Hippocampal formation (tissue), 2 donors: ENCODE data around the gene UBXN4.
"Not testable (repeated sequence)": the region's sequence is repeated elsewhere in the genome, so short reads cannot be mapped to it uniquely, and the experiment has no call there.

Experiments used
- DNase-seq, 2 donors: peaks; one replicate each; lab custom pipeline; 2025; lab: John Stamatoyannopoulos, UW

Gene UBXN4

DNA sequence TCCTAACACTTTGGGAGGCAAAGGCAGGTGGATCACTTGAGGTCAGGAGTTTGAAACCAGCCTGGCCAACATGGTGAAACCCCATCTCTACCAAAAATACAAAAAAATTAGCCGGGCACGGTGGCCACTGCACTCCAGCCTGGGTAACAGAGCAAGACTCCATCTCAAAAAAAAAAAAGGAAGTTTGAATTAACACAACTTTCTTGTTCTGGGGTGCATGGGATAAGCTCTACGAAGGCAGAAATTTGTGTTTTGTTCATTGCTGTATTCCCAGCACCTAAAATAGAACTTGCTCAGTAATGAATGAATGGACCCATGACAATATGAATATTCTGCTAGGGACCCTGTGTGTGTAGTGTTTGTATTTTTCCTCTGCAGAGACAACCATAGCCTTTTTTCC is 66.2 kb downstream of the UBXN4 start:
- DNase-seq: not testable (repeated sequence)

DNA sequence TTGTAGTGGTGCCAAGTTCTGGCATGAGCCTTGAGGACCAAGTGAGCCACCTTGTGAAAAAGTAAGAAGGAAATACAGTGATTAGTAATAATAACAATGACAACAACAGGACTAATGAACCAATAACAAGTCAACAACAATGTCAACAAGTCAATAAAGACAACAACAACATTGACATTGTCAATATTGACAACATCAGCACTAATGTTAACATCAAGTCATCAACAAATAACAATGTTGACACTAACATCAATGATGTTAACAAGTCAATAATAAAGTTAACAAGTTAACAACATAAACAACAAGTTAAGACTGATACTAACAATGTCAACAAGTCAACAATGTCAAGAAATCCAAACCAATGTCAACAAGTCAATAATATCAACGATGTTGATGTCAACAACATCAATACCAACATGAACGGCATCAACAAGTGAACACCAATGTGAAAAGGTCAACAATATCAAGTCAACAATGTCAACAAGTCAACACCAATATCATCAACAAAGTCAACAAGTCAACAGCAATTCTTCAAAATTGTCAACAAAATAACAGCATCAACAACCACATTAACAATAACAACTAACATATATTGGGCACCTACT is 71.4 kb downstream of the UBXN4 start:
- DNase-seq: no peak

DNA sequence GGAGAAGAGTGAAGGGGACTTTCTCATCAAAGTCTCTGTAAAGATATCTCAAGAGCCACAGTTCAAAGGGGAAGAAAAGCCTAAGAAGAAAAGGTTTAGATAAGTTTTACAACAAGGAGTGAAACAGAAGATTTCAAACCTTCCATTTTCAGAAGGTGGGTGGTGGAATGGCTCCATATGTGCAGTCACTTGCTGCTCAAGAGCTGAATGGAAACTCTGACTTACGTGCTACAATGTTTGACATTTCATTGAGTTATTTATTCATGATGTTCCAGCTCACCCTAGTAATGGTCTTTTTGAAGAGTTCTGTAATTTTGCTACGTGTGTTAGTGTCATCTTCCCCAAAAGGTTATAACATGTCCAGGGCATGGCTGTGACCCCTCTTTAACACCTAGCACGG is 73.6 kb downstream of the UBXN4 start:
- DNase-seq: no peak

DNA sequence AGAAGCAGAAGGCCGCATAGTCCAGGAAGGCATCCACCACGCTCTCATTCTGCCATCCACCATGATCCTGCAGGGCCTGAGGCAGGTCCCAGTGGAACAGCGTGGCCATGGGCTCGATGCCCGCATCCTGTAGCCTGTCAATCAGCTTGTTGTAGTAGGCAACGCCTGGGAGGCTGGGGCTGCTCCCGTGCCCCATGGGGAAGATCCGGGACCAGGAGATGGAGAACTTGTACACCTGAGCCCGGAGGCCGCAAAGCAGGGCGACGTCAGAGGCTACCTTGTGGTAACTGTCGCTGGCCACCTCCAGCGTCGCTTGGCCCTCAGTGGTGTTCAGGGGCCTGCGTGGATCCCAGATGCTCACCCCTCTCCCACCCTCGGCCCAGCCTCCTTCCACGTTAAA is 75.8 kb downstream of the UBXN4 start:
- no peak for DNase-seq

DNA sequence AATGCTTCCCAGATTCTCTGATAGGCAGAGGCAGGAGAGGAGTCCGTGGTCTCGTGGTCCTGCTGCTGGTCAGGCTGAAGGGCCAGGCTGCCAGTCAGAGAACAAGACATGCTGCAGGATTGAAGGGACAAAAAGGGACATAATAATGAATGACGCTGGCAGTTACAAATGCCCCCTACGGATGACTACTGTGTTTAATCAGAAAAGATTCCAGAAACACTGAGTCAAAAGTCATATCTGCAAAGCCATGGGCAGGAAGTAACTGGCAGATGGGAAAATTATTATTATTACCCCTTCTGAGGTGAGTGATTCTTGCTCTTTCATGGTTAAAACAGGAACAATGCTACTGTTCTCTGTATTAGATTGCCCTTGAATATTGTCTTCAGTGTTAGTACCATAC is 76.3 kb downstream of the UBXN4 start:
- no peak for DNase-seq

DNA sequence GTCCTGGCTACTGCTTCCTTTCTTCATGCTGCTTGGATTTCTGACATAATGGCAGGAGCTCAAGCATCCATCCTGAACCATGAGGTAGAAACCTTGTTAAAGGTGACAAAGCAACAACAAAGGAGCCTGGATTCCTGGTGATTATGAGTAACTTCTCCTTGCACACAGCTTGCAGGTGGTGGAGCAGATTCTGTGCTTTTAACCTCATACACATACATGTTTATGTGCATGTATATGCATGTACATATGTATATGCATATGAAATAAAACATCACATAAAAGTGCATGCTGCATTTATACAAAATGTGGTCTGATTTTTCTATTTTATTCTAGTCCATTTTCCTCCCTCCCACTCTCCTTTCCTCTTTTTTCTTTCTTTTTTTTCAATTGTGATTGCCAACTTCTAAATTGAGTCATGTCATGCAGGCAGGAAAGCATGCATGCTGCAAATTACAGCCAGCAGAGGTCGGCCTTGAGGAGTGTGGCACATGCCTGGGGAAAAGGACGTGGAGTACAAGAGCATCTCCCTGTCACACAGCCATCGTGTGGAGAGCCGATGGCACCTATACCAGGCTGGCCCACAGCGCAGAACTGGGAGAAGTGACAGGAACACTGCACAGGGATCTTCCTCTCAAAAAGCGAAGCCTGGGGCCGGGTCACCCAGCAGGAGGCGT is 77.4 kb downstream of the UBXN4 start:
- DNase-seq: no peak

DNA sequence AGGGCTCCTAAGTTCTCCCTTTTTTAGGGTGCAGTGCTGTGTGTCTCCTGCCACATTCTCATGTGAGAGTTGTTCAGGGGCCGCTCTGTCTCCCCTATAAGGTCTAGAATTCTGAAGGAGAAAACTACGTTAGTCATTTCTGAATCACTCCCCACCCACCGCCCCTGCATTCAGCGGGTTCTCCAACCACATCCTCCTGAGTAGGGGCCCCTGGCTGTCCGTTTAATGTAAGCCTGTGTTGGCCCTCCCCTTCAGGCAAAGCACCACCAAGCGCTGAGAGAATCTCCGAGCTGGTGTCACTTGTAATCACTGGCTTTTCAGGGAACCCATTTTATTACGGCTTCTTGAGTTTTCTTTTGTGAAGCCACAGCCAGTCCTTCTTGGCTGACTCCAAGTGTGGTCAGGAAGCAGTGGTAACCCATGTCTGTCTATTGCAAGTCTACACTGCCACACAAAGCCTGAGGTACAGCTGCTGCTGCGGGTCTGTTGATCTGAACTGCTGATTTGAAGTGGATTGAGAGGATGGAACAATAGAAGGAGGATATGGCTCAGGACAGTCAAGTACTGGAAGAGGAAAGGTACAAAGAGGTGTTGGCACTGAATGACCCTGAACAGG is 78.5 kb downstream of the UBXN4 start:
- no peak for DNase-seq

DNA sequence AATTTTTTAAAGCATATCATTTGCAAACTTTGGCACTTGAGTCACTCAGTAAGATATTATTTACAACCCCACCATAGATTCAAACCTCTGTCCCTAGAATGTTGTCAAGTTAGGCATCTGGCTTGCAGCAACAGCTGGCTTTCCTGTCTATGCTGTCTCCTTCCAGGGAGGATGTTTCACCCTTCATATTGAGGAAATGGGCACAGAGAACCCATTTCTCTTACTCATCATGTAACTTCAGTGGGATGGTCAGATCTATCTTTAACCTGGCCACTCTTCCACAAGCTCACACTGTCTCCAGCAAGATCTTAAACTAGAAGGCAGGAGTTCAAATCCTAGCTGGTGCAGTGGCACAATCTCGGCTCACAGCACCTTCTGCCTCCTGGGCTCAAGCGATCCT is 79.5 kb downstream of the UBXN4 start:
- no peak for DNase-seq

DNA sequence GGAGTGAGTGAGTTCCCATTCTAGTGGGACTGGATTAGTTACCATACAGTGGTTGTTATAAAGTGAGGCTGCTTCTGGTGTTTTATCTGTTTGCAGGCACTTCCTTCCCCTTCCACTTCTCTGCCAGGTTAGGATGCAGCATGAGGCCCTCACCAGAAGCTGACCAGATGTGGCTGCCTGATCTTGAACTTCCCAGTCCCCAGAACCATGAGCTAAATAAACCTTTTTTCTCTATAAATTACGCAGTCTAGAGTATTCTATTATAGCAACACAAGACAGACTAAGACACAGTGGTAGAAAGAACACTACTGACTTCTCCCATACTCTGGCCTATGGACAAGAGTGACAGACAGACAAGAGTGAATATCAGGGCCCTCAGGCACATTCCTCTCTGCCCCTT is 81.2 kb downstream of the UBXN4 start:
- no peak for DNase-seq

DNA sequence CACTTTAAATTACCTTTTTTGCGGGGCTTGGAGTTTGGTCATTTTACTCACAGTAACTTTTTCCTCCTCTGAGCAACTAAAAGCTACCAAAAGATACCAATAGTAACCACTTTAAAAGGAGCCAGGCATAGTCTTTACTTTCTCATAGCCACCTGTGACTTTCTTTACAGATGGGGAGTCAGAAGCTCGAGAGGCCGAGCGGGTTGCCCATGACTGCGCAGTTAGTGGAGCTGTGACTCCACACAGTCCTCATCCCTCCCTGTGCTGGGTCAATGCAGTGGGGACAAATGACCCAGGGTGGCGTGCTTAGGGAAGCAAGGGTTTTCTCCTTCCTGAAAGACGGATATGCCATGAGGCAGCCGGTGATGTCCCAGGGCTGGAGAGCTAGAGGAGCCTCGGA is 83.5 kb downstream of the UBXN4 start:
- DNase-seq: no peak

DNA sequence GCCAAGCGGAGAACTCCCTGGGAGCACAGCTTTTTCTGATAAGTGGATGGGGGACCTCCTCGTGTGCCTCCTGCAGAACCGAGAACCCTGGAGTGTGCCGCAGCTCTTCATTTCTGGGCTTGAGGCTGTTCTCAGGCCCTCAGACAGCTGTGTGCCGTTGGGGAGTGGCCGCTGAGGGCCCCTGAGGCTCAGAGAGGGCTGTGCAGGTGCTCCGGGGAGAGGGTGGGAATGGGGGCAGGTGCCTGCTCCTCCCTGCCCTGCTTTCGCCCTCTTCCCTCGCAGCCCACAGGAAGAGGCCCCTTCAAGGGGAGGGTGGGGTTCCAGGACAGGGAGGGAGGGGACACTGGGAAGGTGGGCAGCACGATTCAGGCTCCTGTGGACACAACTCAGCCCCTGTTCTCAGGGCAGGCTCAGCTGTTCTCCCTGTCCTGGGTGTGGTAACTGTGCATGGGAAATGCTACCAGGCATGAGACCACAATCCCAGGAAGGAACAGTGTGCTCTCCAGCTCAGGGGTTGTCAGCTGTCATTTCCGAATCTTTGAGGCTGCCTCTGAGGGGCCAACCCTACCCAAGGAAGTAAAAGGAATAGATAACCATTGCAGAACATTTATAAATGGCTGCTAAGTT is 84.0 kb downstream of the UBXN4 start:
- DNase-seq: no peak

DNA sequence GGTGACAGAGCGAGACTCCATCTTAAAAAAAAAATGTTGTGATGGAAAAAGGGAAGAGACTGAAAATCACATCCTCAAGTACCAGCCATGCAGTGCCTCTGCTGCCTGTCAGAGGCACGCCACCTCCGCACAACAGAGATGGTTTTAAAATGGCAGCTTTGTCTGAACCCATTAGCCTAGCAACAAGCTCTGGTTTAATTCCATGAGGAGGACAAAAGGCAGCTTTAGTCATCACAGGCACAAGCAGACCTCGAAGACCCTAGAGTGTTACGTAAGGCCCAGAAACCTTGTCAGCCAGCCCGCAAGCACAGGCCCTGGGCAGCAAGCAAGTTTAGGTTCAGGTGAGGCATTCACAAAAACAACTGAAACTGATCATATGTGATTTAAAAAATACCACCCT is 84.9 kb downstream of the UBXN4 start:
- DNase-seq: no peak

DNA sequence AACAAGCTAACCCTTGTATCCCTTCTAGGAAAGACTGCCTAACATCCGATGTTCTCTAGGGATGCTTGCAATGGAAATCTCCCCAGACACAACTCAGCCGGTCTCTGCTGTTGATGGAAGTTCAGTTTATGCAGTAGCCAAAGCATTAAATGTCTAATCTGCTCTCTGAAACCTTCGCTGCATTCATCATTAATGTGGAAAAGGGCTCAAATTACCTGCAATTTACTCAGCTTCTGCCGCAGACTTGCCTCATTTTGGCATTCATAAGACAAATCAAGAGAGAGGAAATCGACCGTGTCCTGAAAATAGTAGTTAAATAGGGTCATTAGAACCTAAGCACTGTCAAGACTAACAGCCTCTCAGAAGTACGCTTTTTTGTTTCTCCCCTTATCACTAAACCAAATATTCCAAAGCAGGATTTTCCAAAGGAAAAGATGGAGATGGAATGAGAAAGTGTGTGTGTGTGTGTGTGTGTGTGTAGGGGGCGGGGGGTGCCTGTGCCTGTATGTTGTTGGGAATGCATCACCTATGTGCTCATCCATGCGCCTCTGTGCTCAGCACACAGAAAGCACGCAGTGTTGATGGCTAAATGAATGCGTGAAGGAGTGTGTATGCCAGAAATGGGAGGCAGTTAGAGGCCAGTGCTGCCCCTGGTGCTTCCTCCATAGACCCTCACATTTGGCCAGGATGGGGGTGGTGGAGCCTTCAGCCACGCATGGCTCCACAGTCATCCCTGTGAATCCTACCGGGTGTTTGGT is 87.9 kb downstream of the UBXN4 start:
- DNase-seq: no peak

DNA sequence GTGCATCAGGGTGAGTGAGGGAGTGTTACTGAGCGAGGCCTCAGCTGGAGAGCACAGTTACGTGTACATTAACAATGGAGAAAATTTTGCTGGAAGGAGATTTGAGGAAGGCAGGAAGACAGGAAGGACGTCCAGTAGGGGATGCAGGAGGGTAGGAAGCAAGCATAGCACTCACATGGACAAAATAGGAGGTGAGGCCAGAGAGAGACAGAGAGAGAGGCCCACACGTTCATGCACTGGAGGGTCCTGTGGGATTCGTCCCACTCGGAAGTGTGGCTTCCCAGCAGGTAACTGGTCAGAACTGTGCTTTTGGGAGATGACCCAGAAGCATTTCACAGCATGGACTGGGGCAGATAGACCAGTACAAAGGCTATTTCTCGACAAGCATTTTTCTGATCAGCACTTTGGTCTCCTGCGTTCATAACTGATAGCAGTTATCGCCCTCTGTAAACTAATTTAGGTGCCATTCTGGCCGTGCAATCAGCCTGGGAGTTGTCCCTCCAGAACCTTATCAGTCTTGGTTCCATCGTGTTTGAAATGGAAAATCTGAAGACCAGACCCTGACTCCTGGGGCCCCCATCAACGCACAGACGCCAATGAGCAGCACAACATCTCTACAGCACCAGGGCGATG is 89.6 kb downstream of the UBXN4 start:
- DNase-seq: no peak

DNA sequence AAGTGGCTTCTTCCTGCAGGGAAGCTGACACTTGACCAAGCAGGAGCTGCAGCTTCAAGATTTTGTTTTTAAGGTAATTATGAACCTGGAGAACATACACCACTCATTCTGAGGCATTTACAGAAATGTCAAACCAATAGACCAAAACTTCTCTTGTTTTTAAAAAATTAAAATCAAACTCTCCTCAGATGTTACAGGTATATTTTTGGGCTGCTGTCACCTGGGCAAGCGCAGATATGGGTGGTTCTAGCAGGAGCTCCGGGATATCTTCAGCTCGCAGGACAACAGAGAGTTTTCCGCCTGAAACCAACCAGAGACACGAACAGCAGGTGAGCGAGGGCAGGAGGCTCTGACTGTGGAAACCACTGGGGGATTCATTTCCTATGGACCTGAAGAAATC is 91.2 kb downstream of the UBXN4 start:
- no peak for DNase-seq
